ENCODE data around the gene CFAP61. TPM values are rescaled to one million over a fixed set of nuclear protein-coding genes. Genes with fewer than 3 reads are reported as not detected.

Gene CFAP61
- total RNA-seq, 2 donors from 2014 or later = 1.0 to 1.9 TPM

GRCh38 chr20:20085071-20085470, 32.7 kb downstream of the CFAP61 start:
- H3K9me3 ChIP-seq = no peaks in the 10 kb centered on the region
- H3K4me3 ChIP-seq = no peak overlapping the region
- no peak for TF ChIP-seq CTCF (IDR thresholded peaks at IDR 0.05)
- peak overlapping the region in 1 of 2 donors; percentile 40 for H3K27ac ChIP-seq
- no peaks in the 10 kb centered on the region for H3K4me1 ChIP-seq
- no peaks in the 10 kb centered on the region for H3K36me3 ChIP-seq
- DNase-seq (ENCODE audit: low spot score) = no peak
- H3K27me3 ChIP-seq = peaks cover 0 to 7% of the 10 kb centered on the region in 2 donors

DNA sequence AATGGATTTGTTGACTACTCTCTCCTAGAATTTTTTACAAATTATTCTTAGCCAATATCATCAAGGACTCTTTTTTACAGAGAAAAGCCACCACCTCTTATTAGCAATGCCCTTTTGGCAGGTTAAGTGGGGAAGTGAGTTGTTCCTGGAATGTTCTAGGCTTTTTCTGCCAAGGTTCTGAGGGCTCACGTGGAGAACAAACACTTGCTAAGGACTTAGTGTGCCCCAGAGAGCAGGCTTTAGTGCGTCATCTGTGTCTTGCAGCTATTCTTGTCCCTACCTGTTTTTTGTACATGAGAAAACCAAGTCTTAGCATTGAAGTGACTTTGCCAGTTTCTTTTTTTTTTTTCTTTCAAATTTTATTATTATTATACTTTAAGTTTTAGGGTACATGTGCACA, 33.5 kb downstream of the CFAP61 start:
- no peak for DNase-seq (ENCODE audit: low spot score)
- TF ChIP-seq CTCF (IDR thresholded peaks at IDR 0.05) = no peak
- Histone ChIP-seq H3K4me1 (no peaks in the 10 kb centered on the region), H3K36me3 (no peaks in the 10 kb centered on the region), H3K27me3 (peaks cover 0 to 7% of the 10 kb centered on the region in 2 donors), H3K9me3 (no peaks in the 10 kb centered on the region), H3K27ac (peak overlapping the region in 1 of 2 donors; percentile 40), H3K4me3 (no peak overlapping the region)

DNA sequence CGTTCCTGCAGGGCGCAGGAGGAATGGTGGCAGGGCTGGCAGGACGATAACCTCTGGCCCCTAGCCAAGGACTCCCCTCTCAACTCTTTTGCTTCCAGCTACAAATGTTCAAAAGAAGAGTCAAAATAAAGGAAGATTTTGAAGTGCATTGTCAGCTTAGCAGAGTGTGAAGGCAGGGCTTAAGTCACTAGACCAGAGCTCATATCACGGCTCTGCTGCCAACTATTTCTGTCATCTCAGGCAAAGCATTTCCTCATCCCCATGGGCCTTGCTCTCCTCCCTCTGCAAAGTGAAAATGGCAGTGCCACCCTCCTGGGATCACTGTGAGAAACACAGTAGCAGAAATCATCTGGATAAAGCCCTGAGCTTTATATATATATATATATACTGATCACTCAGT, 36.7 kb downstream of the CFAP61 start:
- DNase-seq (ENCODE audit: low spot score) = no peak
- no peaks in the 10 kb centered on the region for H3K4me1 ChIP-seq
- H3K9me3 ChIP-seq = no peaks in the 10 kb centered on the region
- peak overlapping the region in 1 of 2 donors; percentile 62 for H3K27ac ChIP-seq
- no peaks in the 10 kb centered on the region for H3K27me3 ChIP-seq
- no peaks in the 10 kb centered on the region for H3K36me3 ChIP-seq
- no peak for TF ChIP-seq CTCF (IDR thresholded peaks at IDR 0.05)
- H3K4me3 ChIP-seq = no peak overlapping the region

DNA sequence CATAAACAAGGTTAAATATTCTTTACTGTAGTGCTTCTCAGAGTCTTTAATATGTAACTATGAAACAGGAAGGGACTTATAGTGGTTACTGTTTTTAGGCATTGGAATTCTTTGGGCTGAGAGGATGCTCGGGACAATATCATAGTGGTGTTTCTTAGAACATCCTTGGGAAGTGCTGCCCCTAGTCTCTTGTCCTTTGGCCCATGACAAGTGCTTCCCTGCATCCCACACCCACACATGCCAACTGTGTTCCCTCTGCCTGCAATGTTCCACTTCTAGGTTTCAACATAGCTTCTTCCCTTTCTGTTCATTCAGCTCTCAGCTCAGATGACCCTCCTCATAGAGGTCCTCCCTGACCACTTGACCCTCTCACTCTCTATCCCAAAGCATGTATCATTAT, 37.6 kb downstream of the CFAP61 start:
- no peaks in the 10 kb centered on the region for H3K27me3 ChIP-seq
- no peak for TF ChIP-seq CTCF (IDR thresholded peaks at IDR 0.05)
- DNase-seq (ENCODE audit: low spot score) = no peak
- no peak overlapping the region for H3K27ac ChIP-seq
- no peaks in the 10 kb centered on the region for H3K36me3 ChIP-seq
- no peak overlapping the region for H3K4me3 ChIP-seq
- no peaks in the 10 kb centered on the region for H3K9me3 ChIP-seq
- H3K4me1 ChIP-seq = no peaks in the 10 kb centered on the region

GRCh38 chr20:20092827-20093226, 40.5 kb downstream of the CFAP61 start:
- H3K9me3 ChIP-seq = no peaks in the 10 kb centered on the region
- no peaks in the 10 kb centered on the region for H3K4me1 ChIP-seq
- H3K4me3 ChIP-seq = no peak overlapping the region
- no peaks in the 10 kb centered on the region for H3K36me3 ChIP-seq
- H3K27ac ChIP-seq = no peak overlapping the region
- no peaks in the 10 kb centered on the region for H3K27me3 ChIP-seq
- no peak for DNase-seq (ENCODE audit: low spot score)
- no peak for TF ChIP-seq CTCF (IDR thresholded peaks at IDR 0.05)

DNA sequence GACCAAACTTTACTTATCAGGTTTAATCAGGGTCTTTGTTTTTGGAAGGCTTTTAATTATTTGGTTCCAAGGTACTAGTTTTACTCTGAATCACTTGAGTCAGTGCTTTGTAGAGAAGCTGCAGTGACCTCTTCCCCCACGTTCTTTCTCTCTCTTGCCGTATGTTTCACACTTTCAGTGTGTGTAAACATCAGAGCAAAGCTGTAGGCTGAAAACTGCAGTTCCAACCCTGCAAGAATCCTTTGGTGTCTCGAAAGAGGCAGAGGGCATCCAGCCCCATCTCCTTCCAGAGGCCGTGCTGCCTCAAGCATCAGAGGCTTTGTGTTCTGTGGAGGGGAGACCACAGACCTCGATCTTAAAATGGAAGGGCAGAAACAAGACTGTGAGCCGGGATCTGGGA, 42.1 kb downstream of the CFAP61 start:
- TF ChIP-seq CTCF (IDR thresholded peaks at IDR 0.05) = no peak
- no peaks in the 10 kb centered on the region for H3K27me3 ChIP-seq
- H3K36me3 ChIP-seq = no peaks in the 10 kb centered on the region
- no peak for DNase-seq (ENCODE audit: low spot score)
- H3K27ac ChIP-seq = no peak overlapping the region
- H3K4me3 ChIP-seq = no peak overlapping the region
- no peaks in the 10 kb centered on the region for H3K4me1 ChIP-seq
- H3K9me3 ChIP-seq = no peaks in the 10 kb centered on the region
